ENCODE data around the gene GPRC5B.

- no peak for TF ChIP-seq EZH2 (IDR thresholded peaks at IDR 0.05; ENCODE audit: insufficient read depth, poor library complexity, severe bottlenecking)
- no peak for TF ChIP-seq EZH2phosphoT487 (IDR thresholded peaks at IDR 0.05; ENCODE audit: insufficient read depth, low read depth)
These were observed 26.2 kb downstream of the GPRC5B start for GRCh38 chr16:19858340-19859018.
